Measurements from ENCODE around the gene IGFBP3. TPM values are rescaled to one million over a fixed set of nuclear protein-coding genes. Genes with fewer than 3 reads are reported as not detected.
A peak's percentile ranks its signal among the peaks of the same experiment; 100 is the strongest.

Gene IGFBP3
- polyA plus RNA-seq, 1 donor from 2014 or later: 1.6 TPM

DNA sequence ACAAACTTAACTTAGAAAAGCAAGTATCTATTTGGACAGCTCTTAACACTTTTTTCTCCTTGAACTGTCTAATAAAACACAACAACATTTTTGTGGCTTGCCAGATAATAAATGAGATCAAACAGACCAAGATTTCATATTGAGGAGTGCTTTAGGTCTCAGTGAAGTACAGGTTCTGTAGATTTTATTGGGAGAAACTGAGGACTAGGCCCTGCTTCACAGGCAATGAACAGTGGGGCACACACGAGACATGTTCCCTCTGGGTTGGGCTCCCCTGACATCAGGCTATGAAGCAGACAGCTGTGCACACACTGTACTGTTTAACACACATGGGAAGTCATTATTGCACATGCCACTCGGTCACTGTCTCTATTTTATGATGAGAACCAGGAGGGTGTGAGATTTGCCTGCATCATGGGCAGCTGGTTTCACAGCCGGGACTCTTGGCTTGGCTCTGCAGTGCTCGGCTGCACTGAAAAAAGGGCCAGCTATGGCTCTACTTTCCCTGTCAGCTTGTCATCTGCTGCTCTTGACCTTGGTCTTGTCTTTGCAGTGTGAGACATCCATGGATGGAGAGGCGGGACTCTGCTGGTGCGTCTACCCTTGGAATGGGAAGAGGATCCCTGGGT is 28.6 kb downstream of the IGFBP3 start:
- TF ChIP-seq REST (IDR thresholded peaks at IDR 0.05; ENCODE audit: borderline replicate concordance) (no peak), SMC3 (conservative IDR thresholded peaks at IDR 0.05; ENCODE audit: poor library complexity) (no peak), TAF1 (IDR thresholded peaks at IDR 0.05; ENCODE audit: low read depth) (no peak), POLR2AphosphoS5 (IDR thresholded peaks at IDR 0.05) (no peak)
- no peak overlapping the region for H3K4me2 ChIP-seq (ENCODE audit: low read length)
- no peaks in the 10 kb centered on the region for H4K20me1 ChIP-seq (ENCODE audit: insufficient read depth)
- no peaks in the 10 kb centered on the region for H3F3A ChIP-seq (ENCODE audit: insufficient read depth, low read length, poor library complexity, severe bottlenecking)
- H3K9me3 ChIP-seq (ENCODE audit: low read length): no peaks in the 10 kb centered on the region
- no peak overlapping the region for H3K4me3 ChIP-seq (ENCODE audit: low read length)
- no peaks in the 10 kb centered on the region for H3K36me3 ChIP-seq (ENCODE audit: insufficient read depth, low read length)
- no peak overlapping the region for H2AFZ ChIP-seq (ENCODE audit: low read depth, low read length)
- H3K9me2 ChIP-seq (ENCODE audit: insufficient read depth, low read length): no peaks in the 10 kb centered on the region
- no peak overlapping the region for H3K9ac ChIP-seq (ENCODE audit: low read length)
- H3K27ac ChIP-seq (ENCODE audit: low read length): no peak overlapping the region
- peaks cover 24% of the 10 kb centered on the region for H3K27me3 ChIP-seq (ENCODE audit: insufficient read depth, low read depth, low read length)
- H3K79me2 ChIP-seq (replicated peaks; ENCODE audit: insufficient read depth, low read length): no peaks in the 10 kb centered on the region

DNA sequence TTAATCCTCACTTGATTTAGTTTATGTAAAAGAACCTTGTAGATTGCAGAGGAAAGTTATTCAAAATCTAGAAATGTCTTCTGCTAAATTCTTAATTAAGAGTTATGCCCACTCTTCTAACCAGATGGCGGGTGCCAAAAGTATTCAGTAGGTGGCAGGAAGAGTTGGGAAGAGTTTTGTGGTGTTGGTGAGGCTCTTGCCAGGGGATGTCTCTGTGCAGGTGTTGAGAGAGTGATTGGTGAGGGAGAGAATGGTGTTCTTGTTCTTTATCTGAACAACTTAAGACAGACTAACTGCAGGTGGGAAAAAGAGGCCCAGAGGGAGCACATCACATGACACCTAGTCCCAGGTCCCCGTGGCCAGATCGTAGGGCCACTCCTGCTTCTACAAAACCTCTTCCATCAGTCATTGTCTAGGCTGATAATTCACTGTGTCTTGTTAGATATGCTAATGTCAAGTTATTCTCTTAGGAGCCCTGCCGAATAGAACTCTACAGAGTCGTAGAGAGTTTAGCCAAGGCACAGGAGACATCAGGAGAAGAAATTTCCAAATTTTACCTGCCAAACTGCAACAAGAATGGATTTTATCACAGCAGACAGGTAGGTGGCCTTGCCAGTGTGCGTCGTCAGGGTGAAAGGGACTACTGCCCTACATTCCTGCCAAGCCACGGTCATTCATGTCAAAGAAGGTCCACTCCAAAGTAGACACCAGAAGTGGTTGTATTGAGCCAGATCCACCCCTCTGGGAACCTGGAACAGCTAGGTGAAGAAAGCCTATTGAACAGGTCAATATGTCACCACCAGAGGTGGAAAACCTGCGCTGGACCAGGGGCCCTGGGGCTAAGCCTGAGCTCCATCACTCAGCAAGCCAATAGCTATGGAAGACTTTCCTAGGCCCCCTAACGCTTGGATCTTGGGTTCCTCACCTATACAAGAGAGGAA is 29.3 kb downstream of the IGFBP3 start:
- Histone ChIP-seq H3K4me3 (ENCODE audit: low read length) (no peak overlapping the region), H3K27me3 (ENCODE audit: insufficient read depth, low read depth, low read length) (peaks cover 32% of the 10 kb centered on the region), H3F3A (ENCODE audit: insufficient read depth, low read length, poor library complexity, severe bottlenecking) (no peaks in the 10 kb centered on the region), H3K27ac (ENCODE audit: low read length) (no peak overlapping the region), H3K9ac (ENCODE audit: low read length) (no peak overlapping the region), H4K20me1 (ENCODE audit: insufficient read depth) (no peaks in the 10 kb centered on the region), H2AFZ (ENCODE audit: low read depth, low read length) (no peak overlapping the region), H3K4me2 (ENCODE audit: low read length) (no peak overlapping the region), H3K79me2 (replicated peaks; ENCODE audit: insufficient read depth, low read length) (no peaks in the 10 kb centered on the region), H3K9me2 (ENCODE audit: insufficient read depth, low read length) (no peaks in the 10 kb centered on the region), H3K9me3 (ENCODE audit: low read length) (no peaks in the 10 kb centered on the region), H3K36me3 (ENCODE audit: insufficient read depth, low read length) (no peaks in the 10 kb centered on the region)
- no peak for TF ChIP-seq SMC3 (conservative IDR thresholded peaks at IDR 0.05; ENCODE audit: poor library complexity)
- no peak for TF ChIP-seq POLR2AphosphoS5 (IDR thresholded peaks at IDR 0.05)
- peak; percentile 0 for TF ChIP-seq RAD21 (conservative IDR thresholded peaks at IDR 0.05)

DNA sequence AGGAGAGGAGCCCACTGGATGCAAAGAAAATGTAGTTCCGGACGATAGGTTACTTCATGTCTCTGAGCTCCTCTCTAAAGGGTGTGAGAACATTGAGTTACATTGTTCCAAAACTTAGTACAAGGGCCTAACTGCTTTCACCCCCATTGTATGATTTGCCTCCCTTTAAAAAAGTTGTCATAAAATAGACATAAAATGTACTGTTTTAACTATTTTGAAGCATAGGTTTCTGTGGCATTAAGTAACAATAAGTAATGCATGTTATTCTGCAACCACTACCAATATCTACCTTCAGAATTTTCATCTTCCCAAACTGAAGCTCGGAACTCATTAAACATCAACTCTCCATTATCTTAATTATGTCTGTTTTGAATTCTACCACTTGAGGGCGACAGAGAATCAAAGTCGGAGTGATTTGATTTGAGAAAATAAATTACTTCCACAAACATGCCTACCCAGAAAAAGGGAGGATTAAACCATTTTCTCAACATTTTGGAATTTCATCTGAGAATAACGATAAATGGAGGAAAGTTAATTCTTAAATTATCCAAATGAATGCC is 30.1 kb downstream of the IGFBP3 start:
- Histone ChIP-seq H3K27me3 (ENCODE audit: insufficient read depth, low read depth, low read length) (peaks cover 32% of the 10 kb centered on the region), H2AFZ (ENCODE audit: low read depth, low read length) (no peak overlapping the region), H3K9me2 (ENCODE audit: insufficient read depth, low read length) (no peaks in the 10 kb centered on the region), H4K20me1 (ENCODE audit: insufficient read depth) (no peaks in the 10 kb centered on the region), H3K9ac (ENCODE audit: low read length) (no peak overlapping the region), H3K36me3 (ENCODE audit: insufficient read depth, low read length) (no peaks in the 10 kb centered on the region), H3K9me3 (ENCODE audit: low read length) (no peaks in the 10 kb centered on the region), H3K79me2 (replicated peaks; ENCODE audit: insufficient read depth, low read length) (no peaks in the 10 kb centered on the region), H3K27ac (ENCODE audit: low read length) (no peak overlapping the region), H3K4me3 (ENCODE audit: low read length) (no peak overlapping the region), H3K4me2 (ENCODE audit: low read length) (no peak overlapping the region), H3F3A (ENCODE audit: insufficient read depth, low read length, poor library complexity, severe bottlenecking) (no peaks in the 10 kb centered on the region)
- TF ChIP-seq REST (IDR thresholded peaks at IDR 0.05; ENCODE audit: borderline replicate concordance): no peak
- TF ChIP-seq, protein P1, sequence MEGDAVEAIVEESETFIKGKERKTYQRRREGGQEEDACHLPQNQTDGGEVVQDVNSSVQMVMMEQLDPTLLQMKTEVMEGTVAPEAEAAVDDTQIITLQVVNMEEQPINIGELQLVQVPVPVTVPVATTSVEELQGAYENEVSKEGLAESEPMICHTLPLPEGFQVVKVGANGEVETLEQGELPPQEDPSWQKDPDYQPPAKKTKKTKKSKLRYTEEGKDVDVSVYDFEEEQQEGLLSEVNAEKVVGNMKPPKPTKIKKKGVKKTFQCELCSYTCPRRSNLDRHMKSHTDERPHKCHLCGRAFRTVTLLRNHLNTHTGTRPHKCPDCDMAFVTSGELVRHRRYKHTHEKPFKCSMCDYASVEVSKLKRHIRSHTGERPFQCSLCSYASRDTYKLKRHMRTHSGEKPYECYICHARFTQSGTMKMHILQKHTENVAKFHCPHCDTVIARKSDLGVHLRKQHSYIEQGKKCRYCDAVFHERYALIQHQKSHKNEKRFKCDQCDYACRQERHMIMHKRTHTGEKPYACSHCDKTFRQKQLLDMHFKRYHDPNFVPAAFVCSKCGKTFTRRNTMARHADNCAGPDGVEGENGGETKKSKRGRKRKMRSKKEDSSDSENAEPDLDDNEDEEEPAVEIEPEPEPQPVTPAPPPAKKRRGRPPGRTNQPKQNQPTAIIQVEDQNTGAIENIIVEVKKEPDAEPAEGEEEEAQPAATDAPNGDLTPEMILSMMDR (IDR thresholded peaks at IDR 0.05; ENCODE audit: poor library complexity, severe bottlenecking): peak; percentile 82
- peak; percentile 82 for TF ChIP-seq RAD21 (conservative IDR thresholded peaks at IDR 0.05)
- no peak for TF ChIP-seq POLR2AphosphoS5 (IDR thresholded peaks at IDR 0.05)
- no peak for TF ChIP-seq TAF1 (IDR thresholded peaks at IDR 0.05; ENCODE audit: low read depth)
- peak; percentile 85 for TF ChIP-seq SMC3 (conservative IDR thresholded peaks at IDR 0.05; ENCODE audit: poor library complexity)
